HepG2 (cell line): ENCODE results near the gene SEMA3B.

Experiments
- MAZ ChIP-seq, 2 experiments: sonication (generic) in 1 of 2; formaldehyde crosslinking in 1 of 2; IDR thresholded peaks; 2 replicates each; pipeline versions ENCODE4 v1.5.0 to v1.6.1; 2012 to 2020; ENCODE audit warnings: low read depth in 2 of 2, mild to moderate bottlenecking in 2 of 2, borderline replicate concordance in 1 of 2, improper control_type of control experiment in 1 of 2, low read length in 1 of 2, missing genetic modification reagents in 1 of 2, moderate library complexity in 1 of 2
- SETDB1 ChIP-seq: sonication (generic); formaldehyde crosslinking; IDR thresholded peaks from 2 replicates; pipeline ENCODE4 v1.5.1; 2020; ENCODE audit warnings: missing genetic modification reagents, mild to moderate bottlenecking, borderline replicate concordance
- ZBTB42 ChIP-seq: sonication (generic); formaldehyde crosslinking; IDR thresholded peaks from 2 replicates; pipeline ENCODE4 v1.5.0; 2020; ENCODE audit warnings: mild to moderate bottlenecking, missing genetic modification reagents
- ZFP90 ChIP-seq: sonication (generic); formaldehyde crosslinking; IDR thresholded peaks from 2 replicates; pipeline ENCODE4 v1.8.0; 2022; ENCODE audit warnings: missing genetic modification reagents, mild to moderate bottlenecking, inconsistent platforms, borderline replicate concordance
- ZNF138 ChIP-seq: sonication (generic); formaldehyde crosslinking; IDR thresholded peaks from 2 replicates; pipeline ENCODE4 v1.5.0; 2020; ENCODE audit warnings: mild to moderate bottlenecking, low read depth, missing genetic modification reagents
- ZNF224 ChIP-seq: sonication (generic); formaldehyde crosslinking; IDR thresholded peaks from 2 replicates; pipeline ENCODE4 v1.5.0; 2020; ENCODE audit warnings: mild to moderate bottlenecking, missing genetic modification reagents
- ZNF768 ChIP-seq: sonication (generic); formaldehyde crosslinking; IDR thresholded peaks from 2 replicates; pipeline ENCODE4 v1.4.0; 2020; ENCODE audit warnings: missing genetic modification reagents

GRCh38 chr3:50245831-50246516 lies 23.0 kb upstream of the SEMA3B start:
- TF ChIP-seq ZNF768 (CRISPR knock-in tag): no peak
- TF ChIP-seq SETDB1: no peak
- peak; percentile 49; the same call in 1 of the 2 replicates for TF ChIP-seq ZFP90 (CRISPR knock-in tag)
- TF ChIP-seq ZNF138 (CRISPR knock-in tag): no peak
- TF ChIP-seq MAZ (IDR thresholded peaks at IDR 0.05; ENCODE audit: borderline replicate concordance, low read depth, low read length): peak; percentile 56; the same call in 1 of the 2 replicates
- TF ChIP-seq MAZ (CRISPR knock-in tag; IDR thresholded peaks at IDR 0.05; ENCODE audit: low read depth): peak; percentile 75; the same call in 1 of the 2 replicates
- no peak for TF ChIP-seq ZBTB42 (CRISPR knock-in tag)
- no peak for TF ChIP-seq ZNF224 (CRISPR knock-in tag)
